GM04503 (cell line): ENCODE results near the gene ZNF467.

ENCODE experiments used
- DNase-seq: peaks from one replicate; pipeline ENCODE4 v3.0.0-alpha.2; 2012; ENCODE audit warnings: low read depth

ZNF467 gene, protein sequence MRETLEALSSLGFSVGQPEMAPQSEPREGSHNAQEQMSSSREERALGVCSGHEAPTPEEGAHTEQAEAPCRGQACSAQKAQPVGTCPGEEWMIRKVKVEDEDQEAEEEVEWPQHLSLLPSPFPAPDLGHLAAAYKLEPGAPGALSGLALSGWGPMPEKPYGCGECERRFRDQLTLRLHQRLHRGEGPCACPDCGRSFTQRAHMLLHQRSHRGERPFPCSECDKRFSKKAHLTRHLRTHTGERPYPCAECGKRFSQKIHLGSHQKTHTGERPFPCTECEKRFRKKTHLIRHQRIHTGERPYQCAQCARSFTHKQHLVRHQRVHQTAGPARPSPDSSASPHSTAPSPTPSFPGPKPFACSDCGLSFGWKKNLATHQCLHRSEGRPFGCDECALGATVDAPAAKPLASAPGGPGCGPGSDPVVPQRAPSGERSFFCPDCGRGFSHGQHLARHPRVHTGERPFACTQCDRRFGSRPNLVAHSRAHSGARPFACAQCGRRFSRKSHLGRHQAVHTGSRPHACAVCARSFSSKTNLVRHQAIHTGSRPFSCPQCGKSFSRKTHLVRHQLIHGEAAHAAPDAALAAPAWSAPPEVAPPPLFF

GRCh38 chr7:149773446-149774236 is at the start of gene ZNF467:
ZNF467 (minus strand) TSS chr7:149773588; CDS start chr7:149771032, 2,556 bp downstream.
- no peak for DNase-seq

- DNase-seq = no peak
Measured at GRCh38 chr7:149822353-149822943, 49.1 kb upstream of the ZNF467 start.

DNA sequence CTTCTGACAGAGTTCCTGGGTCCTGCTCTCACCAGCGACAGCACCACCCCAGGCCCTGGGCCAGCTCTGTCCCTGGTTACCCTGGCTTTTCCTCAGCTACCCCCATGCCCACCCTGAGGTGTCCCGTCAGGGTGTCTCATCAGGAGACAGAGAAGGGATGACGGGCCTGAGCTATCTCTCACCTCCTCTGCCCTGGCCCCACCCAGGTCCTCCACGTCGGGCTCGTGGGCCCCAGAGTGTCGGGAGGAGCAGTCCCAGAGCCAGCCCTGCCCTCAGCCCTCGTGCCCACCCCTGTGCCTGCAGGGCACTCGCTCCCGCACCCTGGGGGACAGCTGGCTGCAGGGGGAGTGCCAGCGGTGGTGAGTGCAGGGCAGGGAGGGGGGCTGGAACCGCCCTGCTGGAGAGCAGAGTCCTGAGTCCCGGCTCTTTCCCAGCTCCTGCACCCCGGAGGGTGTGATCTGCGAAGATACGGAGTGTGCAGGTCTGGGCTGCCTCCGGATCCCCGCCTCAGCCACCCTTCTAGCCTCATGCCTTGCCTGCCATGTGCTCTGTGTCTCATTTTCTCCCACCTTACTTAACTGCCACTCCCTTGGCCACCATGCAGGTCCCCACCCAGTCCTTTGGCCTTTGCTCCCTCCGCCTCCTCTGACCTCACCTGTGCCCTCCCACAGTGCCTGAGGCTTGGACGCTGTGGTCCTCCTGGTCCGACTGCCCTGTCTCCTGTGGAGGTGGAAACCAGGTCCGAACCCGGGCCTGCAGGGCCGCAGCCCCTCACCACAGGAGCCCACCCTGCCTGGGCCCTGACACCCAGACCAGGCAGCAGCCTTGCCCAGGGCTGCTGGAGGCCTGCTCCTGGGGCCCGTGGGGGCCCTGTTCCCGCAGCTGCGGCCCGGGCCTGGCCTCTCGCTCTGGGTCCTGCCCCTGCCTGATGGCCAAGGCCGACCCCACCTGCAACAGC is 48.1 kb upstream of the ZNF467 start:
- no peak for DNase-seq

DNA sequence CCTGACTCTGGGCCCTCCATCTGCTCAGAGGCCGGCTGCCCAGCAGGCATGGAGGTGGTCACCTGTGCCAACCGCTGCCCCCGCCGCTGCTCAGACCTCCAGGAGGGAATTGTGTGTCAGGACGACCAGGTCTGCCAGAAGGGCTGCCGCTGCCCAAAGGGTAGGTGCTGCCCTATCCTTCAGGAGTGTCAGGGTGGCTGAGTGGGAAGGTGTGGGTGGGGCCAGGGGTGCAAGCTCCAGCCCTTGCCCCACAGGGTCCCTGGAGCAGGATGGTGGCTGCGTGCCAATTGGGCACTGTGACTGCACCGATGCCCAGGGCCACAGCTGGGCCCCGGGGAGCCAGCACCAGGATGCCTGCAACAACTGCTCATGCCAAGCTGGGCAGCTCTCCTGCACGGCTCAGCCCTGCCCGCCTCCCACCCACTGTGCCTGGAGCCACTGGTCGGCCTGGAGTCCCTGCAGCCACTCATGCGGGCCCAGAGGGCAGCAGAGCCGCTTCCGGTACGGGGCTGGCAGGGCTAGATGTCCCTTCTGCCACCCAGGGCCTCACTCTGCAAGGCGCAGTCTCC is 47.3 kb upstream of the ZNF467 start:
- no peak for DNase-seq

DNA sequence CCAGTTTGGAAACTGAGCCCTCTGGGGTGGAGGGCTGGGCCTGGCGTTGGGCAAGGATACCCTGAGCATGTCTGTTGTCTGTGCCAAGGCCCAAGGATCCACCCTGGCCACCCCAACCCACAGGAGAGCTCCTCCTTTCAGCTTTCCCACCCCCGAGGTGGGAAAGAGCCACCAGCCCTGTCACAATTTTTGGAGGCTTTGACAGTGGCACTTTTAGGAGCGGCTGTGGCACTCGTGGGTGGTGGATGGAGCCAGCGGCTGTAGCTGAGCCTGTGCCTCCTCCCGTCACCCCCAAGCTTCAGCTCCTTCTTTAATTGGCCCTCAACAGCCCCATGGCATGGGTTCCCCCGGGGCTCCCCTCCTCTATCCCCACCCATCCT is 46.6 kb upstream of the ZNF467 start:
- no peak for DNase-seq

DNA sequence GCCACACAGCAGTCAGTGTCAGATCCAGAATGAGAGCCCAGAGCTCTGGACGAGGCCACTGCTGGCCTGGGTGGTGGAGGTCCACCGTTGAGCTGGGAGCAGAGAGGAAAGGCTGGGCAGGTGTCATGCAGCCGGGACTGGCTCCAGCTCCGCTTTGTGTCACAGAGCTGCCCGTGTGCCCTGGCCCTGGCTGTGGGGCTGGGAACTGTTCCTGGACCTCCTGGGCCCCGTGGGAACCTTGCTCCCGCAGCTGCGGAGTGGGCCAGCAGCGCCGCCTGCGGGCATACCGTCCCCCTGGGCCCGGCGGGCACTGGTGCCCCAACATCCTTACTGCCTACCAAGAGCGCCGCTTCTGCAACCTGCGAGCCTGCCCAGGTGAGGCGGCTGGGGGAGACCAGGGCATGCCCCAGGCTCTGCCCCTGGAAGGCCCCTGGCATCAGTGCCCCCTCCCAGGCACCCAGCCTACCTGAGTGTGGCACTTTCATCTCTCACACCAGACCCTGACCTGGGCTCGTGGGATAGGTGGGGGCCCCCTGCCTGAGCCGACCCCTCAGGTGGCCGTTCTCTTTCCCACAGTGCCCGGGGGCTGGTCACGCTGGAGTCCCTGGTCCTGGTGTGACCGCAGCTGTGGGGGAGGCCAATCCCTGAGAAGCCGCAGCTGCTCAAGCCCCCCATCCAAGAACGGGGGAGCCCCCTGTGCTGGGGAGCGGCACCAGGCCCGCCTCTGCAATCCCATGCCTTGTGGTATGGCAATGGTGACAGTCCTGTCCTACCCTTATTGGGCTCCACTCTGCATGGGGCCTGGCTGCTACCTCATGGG is 46.0 kb upstream of the ZNF467 start:
- DNase-seq = no peak

DNA sequence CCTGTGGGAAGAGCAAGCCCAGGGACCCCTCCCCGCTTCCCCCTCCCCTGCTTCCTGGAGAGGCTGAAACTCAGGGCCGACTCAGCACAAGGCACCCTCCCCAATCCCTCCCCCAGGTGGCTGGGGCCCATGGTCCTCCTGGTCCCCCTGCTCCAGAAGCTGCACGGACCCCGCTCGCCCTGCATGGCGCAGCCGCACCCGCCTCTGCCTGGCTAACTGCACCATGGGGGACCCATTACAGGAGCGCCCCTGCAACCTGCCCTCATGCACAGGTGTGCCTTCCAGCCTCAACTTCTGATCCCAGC is 45.1 kb upstream of the ZNF467 start:
- no peak for DNase-seq

GRCh38 chr7:149817836-149818535 is 44.6 kb upstream of the ZNF467 start:
- no peak for DNase-seq

- DNase-seq = no peak
Measured at GRCh38 chr7:149817301-149817771, 43.9 kb upstream of the ZNF467 start.

DNA sequence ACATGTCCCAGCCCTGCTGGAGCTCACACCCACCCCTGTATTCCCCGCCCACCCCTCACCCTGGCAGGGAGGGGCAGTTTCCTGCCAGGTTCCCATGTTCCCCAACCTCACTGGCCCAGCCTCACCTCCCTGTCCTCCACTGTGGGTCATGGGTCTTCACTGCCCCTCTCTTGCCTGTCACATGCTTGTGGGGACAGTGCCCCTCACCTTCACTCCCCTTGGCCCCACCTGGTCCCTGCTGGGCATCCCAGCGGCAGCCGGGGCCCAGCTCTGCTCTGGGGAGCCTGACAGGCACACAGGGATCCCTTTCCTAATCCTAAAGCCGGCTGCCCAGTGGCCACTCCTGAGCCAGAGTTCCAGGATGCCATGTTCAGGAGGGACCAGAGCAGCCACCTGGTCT is 43.4 kb upstream of the ZNF467 start:
- DNase-seq = no peak

DNA sequence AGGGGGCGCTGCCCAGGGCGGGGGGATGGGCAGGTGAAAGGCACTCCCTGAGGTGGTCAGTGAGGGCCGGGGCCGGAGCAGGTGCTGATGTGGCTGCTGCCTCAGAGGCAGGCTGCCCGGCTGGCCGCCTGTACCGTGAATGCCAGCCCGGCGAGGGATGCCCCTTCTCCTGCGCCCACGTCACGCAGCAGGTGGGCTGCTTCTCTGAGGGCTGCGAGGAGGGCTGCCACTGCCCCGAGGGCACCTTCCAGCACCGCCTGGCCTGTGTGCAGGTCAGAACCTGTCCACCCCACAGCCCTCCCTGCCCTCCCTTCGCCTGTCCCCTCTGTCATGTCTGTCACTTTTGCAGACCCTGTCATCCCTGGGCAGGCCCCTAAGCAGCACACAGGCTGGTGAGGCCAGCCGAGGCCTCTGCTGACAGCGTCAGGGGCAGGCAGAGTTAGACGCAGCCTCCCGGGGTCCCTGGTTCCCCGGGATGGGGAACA is 42.9 kb upstream of the ZNF467 start:
- DNase-seq = no peak

DNA sequence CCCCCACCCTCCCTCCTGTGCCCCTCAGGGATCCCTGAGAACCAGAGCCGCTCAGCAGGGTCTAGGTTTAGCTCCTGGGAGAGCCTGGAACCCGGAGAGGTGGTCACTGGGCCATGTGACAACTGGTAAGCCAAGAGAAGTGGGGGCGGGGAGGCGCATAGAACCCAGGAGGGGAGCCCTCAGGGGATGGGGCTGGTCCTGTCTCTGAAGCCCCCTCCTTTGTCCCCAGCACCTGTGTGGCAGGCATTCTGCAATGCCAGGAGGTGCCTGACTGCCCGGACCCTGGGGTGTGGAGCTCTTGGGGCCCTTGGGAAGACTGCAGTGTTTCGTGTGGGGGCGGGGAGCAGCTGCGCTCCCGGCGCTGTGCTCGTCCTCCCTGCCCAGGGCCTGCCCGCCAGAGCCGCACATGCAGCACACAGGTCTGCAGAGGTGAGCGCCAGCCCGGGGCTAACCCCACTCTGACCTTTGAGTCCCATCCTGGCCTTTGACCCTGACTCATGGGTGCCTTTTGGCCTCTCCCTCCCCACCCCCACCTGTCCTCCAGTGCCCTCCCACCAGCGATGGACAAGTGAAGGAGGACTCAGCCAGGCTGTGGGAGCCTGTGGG is 42.4 kb upstream of the ZNF467 start:
- no peak for DNase-seq

DNA sequence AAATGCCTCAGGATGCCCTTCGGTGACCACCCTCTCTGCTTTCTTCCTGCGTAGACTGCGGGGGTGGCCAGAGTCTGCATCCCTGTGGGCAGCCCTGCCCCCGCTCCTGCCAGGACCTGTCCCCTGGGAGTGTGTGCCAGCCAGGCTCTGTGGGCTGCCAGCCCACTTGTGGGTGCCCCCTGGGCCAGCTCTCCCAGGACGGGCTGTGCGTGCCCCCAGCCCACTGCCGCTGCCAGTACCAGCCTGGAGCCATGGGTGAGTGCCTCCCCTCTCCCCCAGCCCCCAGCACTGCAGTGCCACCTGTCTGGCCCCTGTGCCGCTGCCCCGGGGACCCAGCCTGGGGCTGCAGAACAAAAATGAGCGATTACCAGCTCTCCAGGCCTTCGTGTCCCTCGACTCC is 41.7 kb upstream of the ZNF467 start:
- DNase-seq = no peak

DNA sequence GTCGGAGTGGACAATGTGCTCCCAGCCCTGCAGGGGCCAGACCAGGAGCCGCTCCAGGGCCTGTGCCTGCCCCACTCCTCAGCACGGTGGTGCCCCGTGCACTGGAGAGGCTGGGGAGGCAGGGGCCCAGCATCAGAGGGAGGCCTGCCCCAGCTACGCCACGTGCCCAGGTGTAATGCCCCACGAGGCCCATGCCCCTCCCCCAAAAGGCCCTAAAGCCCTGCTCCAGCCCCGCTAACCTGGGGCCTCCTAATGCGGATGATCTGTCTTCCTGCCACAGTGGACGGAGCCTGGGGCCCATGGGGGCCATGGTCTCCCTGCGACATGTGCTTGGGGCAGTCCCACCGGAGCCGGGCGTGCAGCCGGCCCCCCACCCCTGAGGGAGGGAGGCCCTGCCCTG is 41.1 kb upstream of the ZNF467 start:
- DNase-seq = no peak

DNA sequence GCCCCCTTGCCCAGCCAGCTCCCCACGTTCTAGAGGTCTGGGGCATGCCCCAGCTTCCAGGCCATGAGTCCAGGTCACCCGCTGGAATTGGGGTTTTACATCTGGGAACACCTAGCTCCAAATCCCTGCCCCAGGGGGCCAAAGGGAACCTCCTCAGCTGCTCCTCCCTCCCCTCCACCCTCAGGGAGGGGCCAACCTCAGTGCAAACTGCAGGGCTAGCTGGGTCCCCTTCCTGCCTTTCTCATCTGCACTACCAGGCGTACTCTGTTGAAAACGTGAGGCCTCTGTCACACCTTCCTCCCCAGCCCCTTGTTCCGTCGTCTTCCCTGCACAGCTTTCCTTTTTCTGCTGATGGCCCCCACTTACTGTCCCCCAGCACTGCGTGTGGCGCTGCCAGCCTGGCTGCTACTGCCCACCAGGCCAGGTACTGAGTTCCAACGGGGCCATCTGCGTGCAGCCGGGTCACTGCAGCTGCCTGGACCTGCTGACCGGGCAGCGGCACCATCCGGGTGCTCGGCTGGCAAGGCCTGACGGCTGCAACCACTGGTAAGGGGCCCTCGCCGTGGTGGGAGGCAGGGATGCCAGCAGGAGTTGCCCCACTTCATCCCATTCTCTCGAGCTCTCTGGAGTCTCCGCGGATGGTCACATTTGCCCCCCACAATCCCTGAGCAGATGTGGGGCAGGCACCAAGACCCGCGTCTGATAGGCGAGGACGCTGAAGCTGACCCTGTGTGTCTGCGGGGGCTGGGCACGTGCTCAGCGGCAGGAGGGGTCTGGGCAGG is 40.1 kb upstream of the ZNF467 start:
- no peak for DNase-seq

GRCh38 chr7:149811831-149812490 is 38.6 kb upstream of the ZNF467 start:
- DNase-seq = no peak

- DNase-seq = no peak
Measured at GRCh38 chr7:149811221-149811620, 37.8 kb upstream of the ZNF467 start.

GRCh38 chr7:149809215-149809614 is 35.8 kb upstream of the ZNF467 start:
- DNase-seq = no peak
